Activated CD8-positive, alpha-beta memory T cell treated with anti-CD3 and anti-CD28 coated beads, Interleukin-2, amount 50 U/mL, for 24 hours (primary cell): ENCODE data around the gene PADI1.

Experiments
- DNase-seq: peaks from one replicate; pipeline ENCODE4 v3.0.0-alpha.2; 2020; ENCODE audit errors: extremely low read depth

Gene PADI1

GRCh38 chr1:17273096-17273495, 68.2 kb downstream of the PADI1 start:
- DNase-seq, result no peak

DNA sequence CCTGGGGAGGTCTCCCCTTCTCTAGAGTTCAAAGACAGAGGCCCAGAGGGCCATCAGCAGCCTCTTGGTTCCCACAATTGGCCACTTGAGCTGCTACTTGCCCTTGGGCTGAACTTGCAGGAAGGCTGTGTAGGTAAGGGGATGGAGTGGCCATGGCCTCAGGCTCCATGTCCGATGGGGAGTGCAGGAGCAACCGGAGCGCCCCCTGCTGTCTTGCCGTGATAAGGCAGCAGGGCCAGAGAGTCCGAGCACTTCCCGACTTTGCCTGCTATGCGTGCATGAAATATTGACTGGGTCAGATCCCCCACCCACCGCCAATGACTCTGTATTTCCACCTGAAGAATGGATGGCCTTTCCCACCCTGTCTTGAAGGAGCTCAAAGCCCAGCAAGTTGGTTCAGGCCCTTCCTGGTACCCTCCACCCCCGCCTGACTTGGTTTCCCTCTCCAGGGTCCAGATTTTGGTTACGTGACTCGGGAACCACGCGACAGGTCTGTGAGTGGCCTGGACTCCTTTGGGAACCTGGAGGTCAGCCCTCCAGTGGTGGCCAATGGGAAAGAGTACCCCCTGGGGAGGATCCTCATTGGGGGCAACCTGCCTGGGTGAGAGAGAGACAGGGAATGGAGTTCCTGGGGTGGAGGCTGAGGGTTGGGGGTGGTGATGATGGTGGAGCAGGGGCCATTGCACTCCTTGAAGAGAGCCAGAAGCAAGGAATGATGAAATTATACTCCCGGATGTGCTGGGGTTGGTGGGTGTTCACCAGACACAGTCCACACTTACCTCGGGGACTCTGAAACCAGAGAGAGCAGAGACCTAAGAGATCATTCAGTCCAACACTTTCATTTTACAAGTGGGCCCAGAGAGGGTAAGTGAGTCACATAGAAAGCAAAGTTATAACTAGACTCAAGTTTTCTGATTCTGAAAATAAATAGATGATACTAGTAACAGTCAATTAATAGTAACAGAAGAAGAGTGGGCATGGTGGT, 69.5 kb downstream of the PADI1 start:
- no peak for DNase-seq

GRCh38 chr1:17276568-17276967, 71.6 kb downstream of the PADI1 start:
- no peak for DNase-seq

- no peak for DNase-seq
These were observed 72.7 kb downstream of the PADI1 start for GRCh38 chr1:17277511-17278159.

DNA sequence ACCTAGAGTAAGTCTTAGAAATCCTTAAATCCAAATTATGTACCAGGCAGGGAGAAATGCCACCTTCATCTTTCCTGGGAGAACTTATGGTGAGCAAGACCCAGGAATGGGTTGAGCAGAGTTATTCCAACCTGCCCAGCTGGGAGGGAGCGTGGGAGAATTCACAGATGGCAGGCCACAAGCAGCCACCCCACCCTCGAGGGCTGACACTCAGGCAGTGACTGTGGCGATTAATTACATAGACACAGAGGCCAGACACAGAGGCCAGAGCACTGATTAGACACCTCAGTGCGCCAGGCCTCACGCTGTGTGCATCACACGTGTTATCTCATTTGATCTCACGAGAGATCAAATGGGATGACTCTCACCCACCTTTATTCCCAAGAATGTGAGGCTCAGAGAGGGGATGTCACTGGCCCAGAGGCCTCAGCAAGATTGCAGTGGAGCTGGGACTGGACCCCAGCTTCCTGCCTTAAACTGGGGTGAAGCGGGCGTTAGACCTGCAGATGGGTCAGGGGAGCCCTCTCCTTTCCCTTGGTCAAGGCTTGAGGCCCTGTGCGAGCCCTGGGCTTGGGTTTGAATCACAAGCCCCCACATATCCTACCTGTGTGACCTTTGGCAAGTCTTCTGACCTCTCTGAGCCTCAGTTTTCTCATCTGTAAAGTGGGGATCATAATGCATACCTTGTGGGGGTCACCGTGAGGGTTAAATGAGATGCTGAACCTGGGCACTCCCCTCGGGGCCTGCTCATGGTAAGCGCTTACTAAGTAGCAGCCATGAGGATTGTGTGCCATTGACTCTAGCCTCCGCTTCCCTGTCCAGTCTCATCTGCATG, 74.3 kb downstream of the PADI1 start:
- DNase-seq, result no peak

GRCh38 chr1:17280436-17280835, 75.5 kb downstream of the PADI1 start:
- DNase-seq, result no peak

DNA sequence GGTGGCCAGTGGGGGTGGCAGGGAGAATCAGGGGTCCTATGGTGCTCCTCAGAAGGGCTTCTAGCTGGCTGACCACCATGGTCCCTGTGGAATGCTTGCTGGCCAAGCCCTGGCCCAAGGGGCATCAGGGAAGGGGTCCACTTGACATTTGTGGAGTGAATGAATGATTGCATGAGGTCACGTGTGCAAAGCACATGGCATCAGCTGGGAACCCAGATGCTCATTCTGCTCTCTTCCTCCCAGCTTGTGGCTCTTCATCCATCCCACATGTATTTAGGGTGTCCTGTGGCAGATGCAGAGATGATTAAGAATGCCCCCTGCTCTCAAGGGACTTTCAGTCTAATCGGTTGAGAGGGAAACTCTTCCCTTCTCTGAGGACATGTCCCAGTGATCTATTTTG, 76.0 kb downstream of the PADI1 start:
- no peak for DNase-seq

- no peak for DNase-seq
These were observed 76.8 kb downstream of the PADI1 start for GRCh38 chr1:17281775-17282181.

DNA sequence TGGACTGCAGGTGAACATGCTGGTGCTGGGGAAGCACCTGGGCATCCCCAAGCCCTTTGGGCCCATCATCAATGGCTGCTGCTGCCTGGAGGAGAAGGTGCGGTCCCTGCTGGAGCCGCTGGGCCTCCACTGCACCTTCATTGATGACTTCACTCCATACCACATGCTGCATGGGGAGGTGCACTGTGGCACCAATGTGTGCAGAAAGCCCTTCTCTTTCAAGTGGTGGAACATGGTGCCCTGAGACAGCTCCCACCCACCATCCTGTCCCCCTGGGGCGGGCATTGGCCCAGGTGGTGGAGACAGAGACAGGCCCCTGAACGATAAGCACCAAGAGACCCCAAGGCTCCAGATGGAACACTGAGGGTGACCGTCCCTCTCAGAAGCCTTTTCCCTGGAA, 77.9 kb downstream of the PADI1 start:
- no peak for DNase-seq

DNA sequence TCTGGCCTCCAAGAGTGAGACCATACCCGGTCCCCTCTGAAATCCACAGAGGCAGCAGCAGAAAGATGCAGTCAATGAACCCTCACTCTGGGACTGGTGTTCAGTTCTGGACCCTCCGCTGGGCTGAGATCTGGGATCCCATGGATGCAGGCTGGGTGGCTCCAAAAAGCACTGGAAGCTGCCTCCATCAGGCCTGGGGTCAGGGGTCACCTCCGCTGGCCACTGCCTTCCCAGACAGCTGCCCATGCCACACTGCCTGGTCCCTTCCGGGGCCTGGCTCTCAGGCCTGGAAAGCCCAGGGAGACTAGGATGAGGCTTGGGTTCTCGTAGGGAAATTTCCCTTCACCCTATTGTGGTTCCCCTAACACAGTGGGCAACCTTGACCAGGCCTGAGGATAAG, 81.7 kb downstream of the PADI1 start:
- no peak for DNase-seq

- no peak for DNase-seq
These were observed 82.3 kb downstream of the PADI1 start for GRCh38 chr1:17287130-17287776.

GRCh38 chr1:17289721-17290120, 84.8 kb downstream of the PADI1 start:
- DNase-seq, result no peak

GRCh38 chr1:17290553-17290952, 85.6 kb downstream of the PADI1 start:
- DNase-seq, result no peak

GRCh38 chr1:17292299-17293160, 87.6 kb downstream of the PADI1 start:
- DNase-seq, result no peak

GRCh38 chr1:17293681-17294425, 88.9 kb downstream of the PADI1 start:
- DNase-seq, result no peak

GRCh38 chr1:17295292-17295691, 90.4 kb downstream of the PADI1 start:
- no peak for DNase-seq
